ENCODE measurements around the gene S100A11. TPM values are rescaled to one million over a fixed set of nuclear protein-coding genes. Genes with fewer than 3 reads are reported as not detected.

The S100A11 gene
- total RNA-seq, 1 donor from 2014 or later, result 4.8 TPM

DNA sequence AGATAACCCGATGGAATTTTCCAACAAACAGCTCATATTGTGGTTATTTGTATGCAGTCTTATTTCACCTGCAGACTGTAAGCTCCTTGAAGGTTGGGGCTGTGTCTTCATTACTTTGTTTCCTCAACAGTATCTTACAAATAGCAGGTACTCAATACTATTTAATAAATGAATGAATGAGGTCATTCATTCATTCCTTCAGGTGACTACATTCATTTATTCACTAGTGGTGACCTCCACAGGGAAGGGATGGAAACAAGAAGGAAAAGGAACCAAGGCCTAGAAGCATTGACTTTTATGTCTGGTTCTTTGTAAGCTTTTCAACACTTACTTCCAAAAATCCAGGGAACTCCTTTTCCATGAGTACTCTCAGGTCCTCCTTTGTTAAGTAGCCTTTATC, 51.0 kb downstream of the S100A11 start:
- no peak for DNase-seq (ENCODE audit: low read depth in 2 of 2)

DNA sequence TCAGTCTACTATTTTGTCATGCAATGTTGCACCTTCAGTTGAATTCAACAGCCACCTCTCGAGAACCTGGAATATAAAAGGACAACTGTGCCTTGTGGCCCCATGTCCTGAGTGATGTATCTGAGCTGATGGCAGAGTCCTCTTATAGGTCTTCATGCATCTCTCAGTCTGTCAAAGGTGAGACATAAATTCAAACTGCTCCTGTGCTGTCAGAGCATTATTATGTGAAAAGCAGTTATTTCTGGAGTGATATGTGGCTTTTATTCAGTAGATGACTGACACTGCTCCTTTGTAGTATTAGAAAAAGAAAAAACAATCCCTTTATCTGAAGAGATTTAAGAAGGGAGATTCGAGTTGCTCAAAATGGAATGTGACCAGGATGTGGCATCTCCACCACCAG, 51.5 kb downstream of the S100A11 start:
- no peak for DNase-seq (ENCODE audit: low read depth in 2 of 2)

DNA sequence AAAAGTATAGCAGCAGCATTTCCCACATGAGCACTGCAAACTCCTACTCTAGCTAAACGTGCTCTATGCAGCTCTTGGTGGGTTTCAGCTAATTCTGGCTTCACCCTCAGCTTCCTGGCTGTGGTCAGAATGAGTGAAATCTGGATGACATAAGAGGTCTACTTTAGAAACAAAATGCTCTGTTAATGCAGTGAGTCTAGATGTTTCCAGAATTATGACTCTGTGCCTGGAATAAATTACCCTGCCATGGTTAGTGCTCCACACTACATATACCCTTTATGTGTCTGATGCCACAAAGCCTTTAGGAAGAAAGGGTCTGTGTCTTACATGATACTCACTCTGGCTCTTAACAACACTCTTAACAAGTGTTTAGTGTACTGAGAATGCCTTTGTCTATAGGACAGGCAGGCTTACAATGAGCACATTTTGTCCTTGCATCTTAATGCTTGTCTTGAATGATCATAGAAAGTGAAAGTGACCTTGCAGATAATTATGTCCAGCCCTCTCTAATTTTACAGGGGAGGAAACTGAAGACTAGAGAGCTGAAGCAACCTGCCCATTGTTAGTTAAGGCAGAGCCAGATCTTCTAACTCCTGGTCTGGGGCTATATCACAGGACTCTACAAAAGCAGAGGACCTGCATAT, 52.4 kb downstream of the S100A11 start:
- no peak for DNase-seq (ENCODE audit: low read depth in 2 of 2)

Other genes with a start within 250 kb of the S100A11 start
- gene TDRKH, start 246.5 kb downstream of the S100A11 start, total RNA-seq, result 2.2 and 3.3 TPM in 2 replicates
- not detected in 2 replicates for gene LINGO4, start 231.6 kb downstream of the S100A11 start, total RNA-seq
- gene RORC, start 205.2 kb downstream of the S100A11 start, total RNA-seq, result not detected in 2 replicates
- gene C2CD4D, start 197.2 kb downstream of the S100A11 start, total RNA-seq, result under 0.01 and 0.20 TPM in 2 replicates
- gene THEM5, start 183.3 kb downstream of the S100A11 start, total RNA-seq, result 0.22 TPM in 1 of 2 replicates, not detected in the other
- 2.6 and 6.3 TPM in 2 replicates for gene THEM4, start 127.5 kb downstream of the S100A11 start, total RNA-seq
- 127 and 147 TPM in 2 replicates for gene S100A10, start 43.1 kb downstream of the S100A11 start, total RNA-seq
- gene TCHHL1, start 52.1 kb upstream of the S100A11 start, total RNA-seq, result not detected in 2 replicates
- gene TCHH, start 78.4 kb upstream of the S100A11 start, total RNA-seq, result under 0.01 and 0.20 TPM in 2 replicates
- gene RPTN, start 122.2 kb upstream of the S100A11 start, total RNA-seq, result not detected in 2 replicates
- gene HRNR, start 187.2 kb upstream of the S100A11 start, total RNA-seq, result not detected in 2 replicates